Neural progenitor cell (in vitro differentiated cells): ENCODE data around the gene NDUFV3. TPM values are rescaled to one million over a fixed set of nuclear protein-coding genes. Genes with fewer than 3 reads are reported as not detected.

ENCODE experiments used
- DNase-seq: peaks from one replicate; pipeline ENCODE4 v3.0.0-alpha.2; 2016; ENCODE audit warnings: low spot score
- H2AFZ ChIP-seq: fragments of 200-600 bp; sonication (generic); replicated peaks from 2 replicates; pipeline ENCODE4 v1.6.1; 2016; ENCODE audit warnings: antibody characterized with exemption
- H3F3A ChIP-seq: fragments of 200-600 bp; sonication (generic); 2 replicates; pipeline ENCODE4 v1.6.1; 2016; ENCODE audit warnings: antibody characterized with exemption, low read depth
- H3K27ac ChIP-seq: fragments of 200-600 bp; sonication (generic); 2 replicates; pipeline ENCODE4 v1.5.1; 2016; ENCODE audit warnings: mild to moderate bottlenecking
- H3K27me3 ChIP-seq: fragments of 200-600 bp; sonication (generic); 2 replicates; pipeline ENCODE4 v1.6.1; 2016; ENCODE audit warnings: mild to moderate bottlenecking, moderate library complexity
- H3K36me3 ChIP-seq: fragments of 200-600 bp; sonication (generic); 2 replicates; pipeline ENCODE4 v1.5.1; 2016
- H3K4me1 ChIP-seq: fragments of 200-600 bp; sonication (generic); 2 replicates; pipeline ENCODE4 v1.6.1; 2016; ENCODE audit warnings: mixed run types
- H3K4me2 ChIP-seq: fragments of 200-600 bp; sonication (generic); 2 replicates; pipeline ENCODE4 v1.6.1; 2016
- H3K4me3 ChIP-seq: fragments of 200-600 bp; sonication (generic); 2 replicates; pipeline ENCODE4 v1.5.1; 2016
- H3K79me2 ChIP-seq: fragments of 200-600 bp; sonication (generic); 2 replicates; pipeline ENCODE4 v1.6.1; 2016; ENCODE audit warnings: low read depth
- H3K9ac ChIP-seq: fragments of 200-600 bp; sonication (generic); 2 replicates; pipeline ENCODE4 v1.6.1; 2016
- H3K9me3 ChIP-seq: fragments of 200-600 bp; sonication (generic); 2 replicates; pipeline ENCODE4 v1.5.1; 2016; ENCODE audit warnings: low read depth
- H4K20me1 ChIP-seq: fragments of 200-600 bp; sonication (generic); 2 replicates; pipeline ENCODE4 v1.6.1; 2016; ENCODE audit warnings: low read depth
- H3K27ac Mint-ChIP-seq: 3 replicates; pipeline ENCODE4 v1.8.0; 2021; ENCODE audit warnings: mixed read lengths
- H3K27me3 Mint-ChIP-seq: 2 replicates; pipeline ENCODE4 v1.8.0; 2022; ENCODE audit warnings: low read depth, mild to moderate bottlenecking, inconsistent platforms, moderate library complexity, mixed read lengths; ENCODE audit not compliant: insufficient read depth
- H3K36me3 Mint-ChIP-seq: 3 replicates; pipeline ENCODE4 v1.8.0; 2021; ENCODE audit warnings: mixed read lengths
- H3K4me1 Mint-ChIP-seq: 3 replicates; pipeline ENCODE4 v1.8.0; 2021; ENCODE audit warnings: mixed read lengths
- H3K4me3 Mint-ChIP-seq: 3 replicates; pipeline ENCODE4 v1.8.0; 2021; ENCODE audit warnings: mild to moderate bottlenecking, moderate library complexity, mixed read lengths
- H3K9me3 Mint-ChIP-seq: 3 replicates; pipeline ENCODE4 v1.8.0; 2020; ENCODE audit warnings: mixed read lengths
- CTCF ChIP-seq: fragments of 200-600 bp; sonication (generic); IDR thresholded peaks from 2 replicates; pipeline ENCODE4 v1.5.1; 2017; ENCODE audit warnings: antibody characterized with exemption, mild to moderate bottlenecking
- EZH2 ChIP-seq: fragments of 200-600 bp; sonication (generic); IDR thresholded peaks from 2 replicates; pipeline ENCODE4 v1.6.1; 2017; ENCODE audit warnings: antibody characterized with exemption, mild to moderate bottlenecking, moderate library complexity
- EZH2phosphoT487 ChIP-seq: fragments of 200-600 bp; sonication (generic); IDR thresholded peaks from 2 replicates; pipeline ENCODE4 v1.6.1; 2017; ENCODE audit warnings: antibody characterized with exemption
- total RNA-seq: library from RNA; depleted of rRNA; stranded (reverse); fragments of >200 nt; gene quantifications from 2 replicates; pipeline ENCODE4 v1.2.3, GENCODE V29; 2015; ENCODE audit warnings: low replicate concordance

Gene NDUFV3
- total RNA-seq, 1 donor from 2014 or later = 16.7 TPM

- TF ChIP-seq CTCF (no peak), EZH2phosphoT487 (no peak), EZH2 (no peak)
- Mint-ChIP-seq H3K27ac (no peak overlapping the region), H3K4me3 (no peak overlapping the region), H3K27me3 (peaks cover 3% of the 10 kb centered on the region), H3K36me3 (peaks cover 6% of the 10 kb centered on the region), H3K9me3 (no peaks in the 10 kb centered on the region), H3K4me1 (peaks cover 2% of the 10 kb centered on the region)
- Histone ChIP-seq H3F3A (no peaks in the 10 kb centered on the region), H3K9me3 (no peaks in the 10 kb centered on the region), H4K20me1 (peaks cover 5% of the 10 kb centered on the region), H3K27me3 (no peaks in the 10 kb centered on the region), H3K79me2 (peaks cover 9% of the 10 kb centered on the region), H3K4me1 (no peaks in the 10 kb centered on the region), H3K4me3 (no peak overlapping the region), H3K4me2 (no peak overlapping the region), H2AFZ (no peak overlapping the region), H3K27ac (no peak overlapping the region), H3K36me3 (no peaks in the 10 kb centered on the region), H3K9ac (no peak overlapping the region)
- DNase-seq = no peak
Observed at GRCh38 chr21:42857216-42857615, 35.9 kb upstream of the NDUFV3 start.

GRCh38 chr21:42858185-42858847 lies 34.8 kb upstream of the NDUFV3 start:
- Histone ChIP-seq H3K9me3 (no peaks in the 10 kb centered on the region), H3F3A (no peaks in the 10 kb centered on the region), H2AFZ (no peak overlapping the region), H3K9ac (no peak overlapping the region), H3K4me1 (no peaks in the 10 kb centered on the region), H3K27me3 (no peaks in the 10 kb centered on the region), H4K20me1 (peaks cover 5% of the 10 kb centered on the region), H3K27ac (no peak overlapping the region), H3K36me3 (no peaks in the 10 kb centered on the region), H3K79me2 (peaks cover 9% of the 10 kb centered on the region), H3K4me3 (no peak overlapping the region), H3K4me2 (no peak overlapping the region)
- DNase-seq = no peak
- H3K9me3 Mint-ChIP-seq = no peaks in the 10 kb centered on the region
- H3K27ac Mint-ChIP-seq = no peak overlapping the region
- H3K4me3 Mint-ChIP-seq = no peak overlapping the region
- H3K4me1 Mint-ChIP-seq = peaks cover 2% of the 10 kb centered on the region
- TF ChIP-seq EZH2phosphoT487 = no peak
- TF ChIP-seq EZH2 = no peak
- no peak for TF ChIP-seq CTCF
- H3K36me3 Mint-ChIP-seq = peaks cover 10% of the 10 kb centered on the region
- peaks cover 5% of the 10 kb centered on the region for H3K27me3 Mint-ChIP-seq

GRCh38 chr21:42858957-42859890 lies 33.9 kb upstream of the NDUFV3 start:
- DNase-seq = no peak
- Histone ChIP-seq H4K20me1 (peaks cover 7% of the 10 kb centered on the region), H3K36me3 (no peaks in the 10 kb centered on the region)

More at GRCh38 chr21:42858957-42859890, 33.9 kb upstream of the NDUFV3 start:
- Histone ChIP-seq H3K27me3 (no peaks in the 10 kb centered on the region), H3K79me2 (peaks cover 10% of the 10 kb centered on the region), H3K4me2 (no peak overlapping the region), H3K4me3 (no peak overlapping the region), H3K9me3 (no peaks in the 10 kb centered on the region), H3K9ac (no peak overlapping the region), H3F3A (no peaks in the 10 kb centered on the region), H2AFZ (no peak overlapping the region), H3K4me1 (no peaks in the 10 kb centered on the region), H3K27ac (no peak overlapping the region)
- Mint-ChIP-seq H3K9me3 (no peaks in the 10 kb centered on the region), H3K27ac (no peak overlapping the region), H3K36me3 (peaks cover 11% of the 10 kb centered on the region), H3K4me3 (no peak overlapping the region), H3K4me1 (peaks cover 2% of the 10 kb centered on the region), H3K27me3 (peaks cover 5% of the 10 kb centered on the region)
- TF ChIP-seq EZH2phosphoT487 (no peak), CTCF (no peak), EZH2 (no peak)
